Ovary (tissue), 9 donors: ENCODE results near the gene FSTL3. TPM values are rescaled to one million over a fixed set of nuclear protein-coding genes. Genes with fewer than 3 reads are reported as not detected.

ENCODE experiments used
- DNase-seq, 5 donors: peaks; one replicate each; pipeline ENCODE4 v3.0.0-alpha.2; 2019 to 2020
- H3K27ac ChIP-seq, 2 donors: fragments of 200-600 bp; one replicate each; pipeline versions ENCODE4 v1.5.1 to v1.8.0; 2019 to 2022
- H3K27me3 ChIP-seq: fragments of 200-600 bp; one replicate; pipeline ENCODE4 v1.8.0; 2022
- H3K36me3 ChIP-seq: fragments of 200-600 bp; sonication (generic); one replicate; pipeline ENCODE4 v1.5.1; 2019
- H3K4me1 ChIP-seq: one replicate; pipeline ENCODE4 v1.8.1; 2013; ENCODE audit warnings: mild to moderate bottlenecking, moderate library complexity; ENCODE audit not compliant: insufficient read depth
- H3K4me3 ChIP-seq: fragments of 200-600 bp; sonication (generic); one replicate; pipeline ENCODE4 v1.5.1; 2017
- H3K9me3 ChIP-seq, 2 donors: fragments of 200-600 bp in 1 of 2; sonication (generic) in 1 of 2; one replicate each; pipeline versions ENCODE4 v1.5.1 to v1.8.1; 2013 to 2019; ENCODE audit warnings: mild to moderate bottlenecking in 1 of 2, moderate library complexity in 1 of 2
- EP300 ChIP-seq: sonication (generic); formaldehyde crosslinking; IDR thresholded peaks from one replicate; pipeline ENCODE4 v1.6.1; 2017; ENCODE audit warnings: antibody characterized with exemption
- POLR2A ChIP-seq: fragments of 450-650 bp; IDR thresholded peaks from one replicate; pipeline ENCODE4 v1.6.1; 2017; ENCODE audit warnings: antibody characterized with exemption, mild to moderate bottlenecking, moderate library complexity
- WGBS, 3 donors: extraction: QIAGEN DNeasy Blood & Tissue Kit in 1 of 3; methylation state at CpG; one replicate each; pipeline versions ENCODE4 v1.1.5 to v1.1.7; 2013 to 2017; 5-methylcytosine and 5-hydroxymethylcytosine counted together
- intact Hi-C, 4 donors: fragments of 100-400 bp; cut with DNase I; formaldehyde crosslinking; loops; one replicate each; pipeline versions ENCODE4 v1.11.0 to v1.15.1; 2022 to 2023
- polyA plus RNA-seq, 2 donors: library from polyadenylated mRNA; stranded (reverse); fragments of 200-250 nt in 1 of 2; fragments of 350-450 nt in 1 of 2; fragmentation: Illumina TruSeq in 1 of 2; extraction: RNeasy Lipid Tissue Mini Kit (QIAGEN cat#74804) in 1 of 2; gene quantifications; one replicate each; pipeline ENCODE4 v1.2.3, GENCODE V29; 2013 to 2014
- total RNA-seq, 7 donors: library from RNA; depleted of rRNA in 2 of 7; stranded (reverse); fragments of >200 nt in 2 of 7; fragmentation: NEBNext Ultra II Directional in 3 of 7; extraction: Animal tissue kit (Norgen Biotek cat#: 25700) in 3 of 7; gene quantifications; one replicate each; pipeline versions ENCODE4 v1.1.0 to v1.2.4, GENCODE V29; 2016 to 2023
- TF ChIP-seq, protein P1 (sequence below), 3 donors: fragments of 450-650 bp in 2 of 3; fragments of 200-600 bp in 1 of 3; IDR thresholded peaks; one replicate each; pipeline versions ENCODE4 v1.5.1 to v1.8.0; 2016 to 2022; ENCODE audit warnings: antibody characterized with exemption in 3 of 3, mild to moderate bottlenecking in 1 of 3
- donor health status: DM: no; HTN: no; CAD: no; lungs with moderate emphysema.
- donor health status: DM: no; HTN: no; CAD: no.
- donor health status: Bipolar disorder and iron deficiency.
- donor health status: DM: yes; HTN: yes; CAD: no.
- donor health status: DM: no; HTN: no; CAD: no.
- donor health status: DM: yes; HTN: yes; CAD: no.

The FSTL3 gene
- total and polyA plus RNA-seq, 9 donors, result 16.9 to 141 (median 39.9) TPM

DNA sequence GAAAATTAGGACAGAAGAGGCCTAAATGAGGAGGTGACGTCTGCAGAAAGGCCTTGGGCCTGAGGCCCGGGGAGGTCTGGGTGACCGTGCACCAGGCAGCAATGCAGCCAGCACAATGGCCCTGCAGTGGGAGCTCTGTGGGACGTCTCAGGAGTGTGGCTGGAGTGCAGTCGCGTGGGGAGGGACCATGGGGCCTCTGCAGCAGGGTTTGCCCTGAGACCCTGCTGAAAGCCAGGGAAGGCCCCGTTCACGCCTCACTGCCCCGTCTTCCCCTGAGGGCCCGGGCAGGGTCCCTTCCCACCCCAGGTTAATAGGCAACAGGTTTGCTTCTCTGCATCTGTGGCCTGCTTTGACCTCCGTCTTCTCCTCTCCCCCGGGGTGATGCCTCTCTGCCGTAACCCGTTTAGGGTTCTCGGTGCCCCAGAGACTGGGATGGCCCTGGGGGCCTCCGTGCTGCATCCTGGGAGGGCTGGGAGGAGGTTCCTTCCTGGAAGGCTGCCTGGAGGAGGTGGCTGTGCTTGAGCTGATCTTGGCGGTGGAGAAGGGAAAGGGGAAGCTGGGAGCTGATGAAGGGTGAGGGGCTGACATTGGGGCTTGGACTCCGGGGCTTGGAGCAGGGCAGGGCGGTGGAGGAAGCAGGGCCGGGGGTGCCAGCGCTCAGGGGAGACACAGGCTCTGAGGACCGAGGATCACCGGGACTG, 42.2 kb downstream of the FSTL3 start:
- Histone ChIP-seq H3K36me3 (no peaks in the 10 kb centered on the region), H3K4me3 (no peak overlapping the region), H3K27ac (peak overlapping the region; percentile 92 to 96), H3K27me3 (no peaks in the 10 kb centered on the region), H3K9me3 (no peaks in the 10 kb centered on the region), H3K4me1 (peaks cover 18% of the 10 kb centered on the region)
- 32 to 36% (median 33%) methylated on average over 23 of the region's 23 CpGs for WGBS, 3 donors
- TF ChIP-seq, protein P1, sequence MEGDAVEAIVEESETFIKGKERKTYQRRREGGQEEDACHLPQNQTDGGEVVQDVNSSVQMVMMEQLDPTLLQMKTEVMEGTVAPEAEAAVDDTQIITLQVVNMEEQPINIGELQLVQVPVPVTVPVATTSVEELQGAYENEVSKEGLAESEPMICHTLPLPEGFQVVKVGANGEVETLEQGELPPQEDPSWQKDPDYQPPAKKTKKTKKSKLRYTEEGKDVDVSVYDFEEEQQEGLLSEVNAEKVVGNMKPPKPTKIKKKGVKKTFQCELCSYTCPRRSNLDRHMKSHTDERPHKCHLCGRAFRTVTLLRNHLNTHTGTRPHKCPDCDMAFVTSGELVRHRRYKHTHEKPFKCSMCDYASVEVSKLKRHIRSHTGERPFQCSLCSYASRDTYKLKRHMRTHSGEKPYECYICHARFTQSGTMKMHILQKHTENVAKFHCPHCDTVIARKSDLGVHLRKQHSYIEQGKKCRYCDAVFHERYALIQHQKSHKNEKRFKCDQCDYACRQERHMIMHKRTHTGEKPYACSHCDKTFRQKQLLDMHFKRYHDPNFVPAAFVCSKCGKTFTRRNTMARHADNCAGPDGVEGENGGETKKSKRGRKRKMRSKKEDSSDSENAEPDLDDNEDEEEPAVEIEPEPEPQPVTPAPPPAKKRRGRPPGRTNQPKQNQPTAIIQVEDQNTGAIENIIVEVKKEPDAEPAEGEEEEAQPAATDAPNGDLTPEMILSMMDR (IDR thresholded peaks at IDR 0.05), result no peak
- no peak for TF ChIP-seq POLR2A
- no peak for TF ChIP-seq EP300
- intact Hi-C loops, result no loop called here
- peak in 4 of 5 donors; percentile 51 to 63 (median 58) for DNase-seq

DNA sequence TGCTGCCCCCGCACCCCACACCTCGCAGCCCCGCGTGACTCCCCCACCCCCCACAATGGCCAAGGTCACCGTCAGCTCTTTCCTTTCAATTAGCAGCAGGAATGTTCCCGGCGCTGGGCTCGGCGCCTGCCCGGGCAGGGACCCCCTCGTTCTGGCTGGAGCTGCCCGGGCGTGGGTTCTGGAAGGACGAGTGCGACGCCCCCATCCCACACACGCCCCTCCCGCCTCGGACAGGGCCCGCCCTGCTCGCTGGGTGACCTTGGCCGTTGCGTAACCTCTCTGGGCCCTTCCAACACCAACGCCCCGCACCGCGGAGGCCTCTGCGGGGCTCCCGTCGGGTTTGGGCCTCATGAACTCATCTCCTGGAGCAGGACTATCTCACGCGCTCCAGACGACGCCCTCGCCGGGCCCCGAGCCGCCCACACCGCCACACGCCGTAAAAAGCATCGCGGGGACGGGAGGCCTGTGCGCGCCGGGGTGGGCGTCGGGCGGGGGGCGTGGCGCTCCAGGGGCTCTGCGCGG, 42.9 kb downstream of the FSTL3 start:
- TF ChIP-seq EP300, result no peak
- TF ChIP-seq, protein P1 (IDR thresholded peaks at IDR 0.05), result no peak
- TF ChIP-seq POLR2A, result peak; percentile 33
- H3K27ac ChIP-seq, result peak overlapping the region; percentile 92 to 96
- intact Hi-C loops, result no loop called here
- H3K27me3 ChIP-seq, result no peaks in the 10 kb centered on the region
- no peaks in the 10 kb centered on the region for H3K36me3 ChIP-seq
- no peaks in the 10 kb centered on the region for H3K9me3 ChIP-seq
- DNase-seq, result peak; percentile 90 to 95 (median 92)
- H3K4me1 ChIP-seq, result peaks cover 18% of the 10 kb centered on the region
- 6 to 15% (median 11%) methylated on average over 38 to 54 of the region's 54 CpGs for WGBS, 3 donors
- peak overlapping the region; percentile 2 for H3K4me3 ChIP-seq

DNA sequence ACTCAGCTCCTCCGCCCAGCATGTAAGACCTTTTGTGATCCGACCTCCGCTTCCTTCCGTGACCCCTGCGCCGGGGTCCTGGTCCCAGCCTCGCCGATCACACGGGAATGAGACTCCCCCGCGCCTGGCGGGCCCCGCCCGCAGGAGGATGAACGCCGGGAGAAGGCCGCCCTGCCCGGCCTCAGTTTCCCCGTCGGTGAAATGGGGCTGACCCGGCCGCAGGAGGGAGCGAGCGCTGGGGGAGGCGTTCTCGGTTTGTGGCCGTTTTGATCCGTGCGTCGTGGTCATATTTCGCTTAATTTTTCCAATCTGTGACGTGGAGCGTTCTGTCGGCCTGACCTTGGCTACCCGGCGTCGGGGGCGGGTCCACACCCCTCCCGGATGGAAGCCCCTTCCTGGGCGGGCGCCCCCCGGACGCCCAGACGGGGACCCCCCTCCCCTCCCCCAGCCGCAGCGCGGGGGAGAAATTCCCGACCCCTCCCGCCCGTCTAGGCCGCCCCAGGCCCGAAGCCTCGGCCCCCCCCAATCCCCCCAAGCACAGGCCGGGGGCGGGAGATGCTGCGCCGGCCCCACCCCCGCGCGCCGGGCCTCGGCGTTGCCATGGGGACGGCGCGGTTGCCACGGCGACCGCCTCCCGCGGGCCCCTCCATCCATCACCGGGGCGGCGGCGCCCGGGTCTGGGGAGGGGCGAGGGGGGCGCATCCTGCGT, 43.6 kb downstream of the FSTL3 start:
- WGBS, 3 donors, result 3 to 4% (median 3%) methylated on average over 50 to 79 of the region's 79 CpGs
- TF ChIP-seq, protein P1 (IDR thresholded peaks at IDR 0.05), result no peak
- TF ChIP-seq EP300 (no peak), POLR2A (peak; percentile 3)
- intact Hi-C loops, result loop anchor here in 1 of 4 donors (5.0 kb wide), 1 partner anchor 42 kb away; the partner anchor contains the start of gene FSTL3
- DNase-seq, result peak; percentile 71 to 87 (median 79)
- H3K27ac ChIP-seq, result peak overlapping the region; percentile 92 to 96
- H3K27me3 ChIP-seq, result no peaks in the 10 kb centered on the region
- peak overlapping the region; percentile 2 for H3K4me3 ChIP-seq
- H3K36me3 ChIP-seq, result no peaks in the 10 kb centered on the region
- peaks cover 18% of the 10 kb centered on the region for H3K4me1 ChIP-seq
- H3K9me3 ChIP-seq, result no peaks in the 10 kb centered on the region

DNA sequence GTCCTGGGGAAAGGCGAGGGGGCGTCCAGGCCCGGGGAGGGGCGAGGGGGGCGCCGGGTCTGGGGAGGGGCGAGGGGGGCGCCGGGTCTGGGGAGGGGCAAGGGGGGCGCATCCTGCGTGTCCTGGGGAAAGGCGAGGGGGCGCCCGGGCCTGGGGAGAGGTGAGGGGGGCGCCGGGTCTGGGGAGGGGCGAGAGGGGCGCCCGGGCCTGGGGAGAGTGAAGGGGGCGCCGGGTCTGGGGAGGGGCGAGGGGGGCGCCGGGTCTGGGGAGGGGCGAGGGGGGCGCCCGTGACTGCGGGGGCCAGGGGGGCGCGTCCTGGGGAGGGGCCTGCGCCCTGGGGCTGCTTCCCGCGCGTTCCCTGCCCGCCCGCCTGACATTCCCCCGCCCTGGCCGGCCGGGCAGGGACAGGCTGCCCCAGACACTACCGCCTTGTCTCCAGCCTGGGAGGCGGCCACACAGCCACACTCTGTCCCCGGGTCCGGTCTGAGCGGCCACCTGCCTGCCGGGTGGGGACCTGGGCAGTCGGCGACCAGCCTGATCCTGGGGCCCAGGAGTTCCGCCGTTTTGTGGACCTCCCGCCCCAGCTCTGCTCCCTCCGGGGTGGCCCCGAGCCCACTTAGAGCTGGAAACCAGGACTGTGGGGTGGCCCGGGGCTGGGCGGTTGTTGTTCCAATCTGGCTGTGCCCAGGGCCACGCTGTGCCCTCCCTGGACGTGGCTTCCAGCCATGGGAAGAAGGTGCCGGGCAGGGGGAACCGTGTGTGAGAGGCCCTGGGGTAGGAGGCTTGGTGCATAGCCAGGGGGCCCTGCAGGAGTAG, 44.4 kb downstream of the FSTL3 start:
- WGBS, 3 donors, result 23 to 51% (median 26%) methylated on average over 18 to 54 of the region's 58 CpGs
- intact Hi-C loops, result loop anchor here in 1 of 4 donors (5.0 kb wide), 1 partner anchor 43 kb away; the partner anchor contains the start of gene FSTL3
- Histone ChIP-seq H3K9me3 (no peaks in the 10 kb centered on the region), H3K27ac (peak overlapping the region; percentile 92 to 96), H3K4me1 (peaks cover 18% of the 10 kb centered on the region), H3K27me3 (no peaks in the 10 kb centered on the region), H3K36me3 (no peaks in the 10 kb centered on the region), H3K4me3 (no peak overlapping the region)
- DNase-seq, result peak; percentile 52 to 73 (median 63)
- no peak for TF ChIP-seq POLR2A
